OCI-LY7 (cell line): ENCODE data around the gene TXNDC15. TPM values are rescaled to one million over a fixed set of nuclear protein-coding genes. Genes with fewer than 3 reads are reported as not detected.
"Not testable (repeated sequence)": the region's sequence is repeated elsewhere in the genome, so short reads cannot be mapped to it uniquely, and the experiment has no call there.

Experiments used
- BruUV-seq: library from RNA; stranded (reverse); fragments of 400-500 nt; replicated peaks from 2 replicates; lab custom pipeline; 2021; lab: Mats Ljungman, UMichigan
- CTCF ChIA-PET: fragments of 300-600 bp; sonication (Branson Sonifier 250); formaldehyde crosslinking; loops from one replicate; lab custom pipeline; 2022; ENCODE audit warnings: antibody characterized with exemption; ENCODE audit not compliant: unreplicated experiment; lab: Charles Lee
- POLR2A ChIA-PET: fragments of 300-600 bp; sonication (Branson Sonifier 250); formaldehyde crosslinking; loops from one replicate; lab custom pipeline; 2022; ENCODE audit warnings: antibody characterized with exemption; lab: Charles Lee
- DNase-seq: peaks from one replicate; pipeline ENCODE4 v3.0.0-alpha.2; 2015; ENCODE audit warnings: low spot score
- H2AFZ ChIP-seq: fragments of 200-600 bp; sonication (generic), shearing (Covaris generic); 2 replicates; pipeline ENCODE4 v1.6.1; 2014; ENCODE audit warnings: mild to moderate bottlenecking, antibody characterized with exemption, low read length, moderate library complexity
- H3K27ac ChIP-seq: fragments of 200-600 bp; sonication (generic); 2 replicates; pipeline ENCODE4 v1.5.1; 2014; ENCODE audit warnings: mixed run types, low read depth, mild to moderate bottlenecking, moderate library complexity, low read length, inconsistent platforms; ENCODE audit not compliant: poor library complexity, severe bottlenecking
- H3K36me3 ChIP-seq: fragments of 200-600 bp; sonication (generic); 2 replicates; pipeline ENCODE4 v1.6.1; 2014; ENCODE audit warnings: mild to moderate bottlenecking, antibody characterized with exemption, low read length, moderate library complexity, mixed read lengths; ENCODE audit not compliant: insufficient read depth
- H3K4me1 ChIP-seq: fragments of 200-600 bp; sonication (generic); 2 replicates; pipeline ENCODE4 v1.5.1; 2014; ENCODE audit warnings: mild to moderate bottlenecking, low read length; ENCODE audit not compliant: insufficient read depth, poor library complexity, severe bottlenecking
- H3K4me2 ChIP-seq: fragments of 200-600 bp; sonication (generic); 2 replicates; pipeline ENCODE4 v1.6.1; 2014; ENCODE audit warnings: mild to moderate bottlenecking, low read length
- H3K4me3 ChIP-seq: fragments of 200-600 bp; sonication (generic); 2 replicates; pipeline ENCODE4 v1.5.1; 2014; ENCODE audit warnings: mild to moderate bottlenecking, low read depth, low read length; ENCODE audit not compliant: poor library complexity, severe bottlenecking
- H3K79me2 ChIP-seq: fragments of 200-600 bp; sonication (generic); 2 replicates; pipeline ENCODE4 v1.6.1; 2016; ENCODE audit warnings: low read depth, mild to moderate bottlenecking, low read length, moderate library complexity, mixed read lengths; ENCODE audit not compliant: insufficient read depth
- H3K9me2 ChIP-seq: fragments of 200-600 bp; sonication (generic); 2 replicates; pipeline ENCODE4 v1.6.1; 2016; ENCODE audit warnings: mild to moderate bottlenecking, low read length, mixed read lengths; ENCODE audit not compliant: insufficient read depth
- H3K9me3 ChIP-seq: fragments of 200-600 bp; sonication (generic); 2 replicates; pipeline ENCODE4 v1.6.1; 2014; ENCODE audit warnings: mild to moderate bottlenecking, mixed run types, low read length, mixed read lengths
- H4K20me1 ChIP-seq: fragments of 200-600 bp; sonication (generic); 2 replicates; pipeline ENCODE4 v1.6.1; 2014; ENCODE audit warnings: mild to moderate bottlenecking, antibody characterized with exemption, low read length, moderate library complexity, mixed read lengths; ENCODE audit not compliant: insufficient read depth
- EZH2phosphoT487 ChIP-seq: fragments of 200-600 bp; sonication (generic); IDR thresholded peaks from 2 replicates; pipeline ENCODE4 v1.6.1; 2018; ENCODE audit warnings: low read depth, borderline replicate concordance, mild to moderate bottlenecking, mixed run types, antibody characterized with exemption, low read length, moderate library complexity, mixed read lengths
- intact Hi-C: fragments of 100-400 bp; cut with micrococcal nuclease; formaldehyde crosslinking; loops from one replicate; pipeline ENCODE4 v1.10.0; 2022; ENCODE audit not compliant: unreplicated experiment
- total RNA-seq, 2 experiments: library from RNA; depleted of rRNA in 1 of 2; stranded (reverse); fragments of >200 nt in 1 of 2; shearing (Covaris generic) in 1 of 2; gene quantifications; 2 replicates each; pipeline ENCODE4 v1.2.3, GENCODE V29; 2014 to 2022
- TF ChIP-seq, protein P1 (sequence below): fragments of 200-600 bp; sonication (generic); conservative IDR thresholded peaks from 2 replicates; pipeline ENCODE4 v1.5.1; 2014; ENCODE audit warnings: mild to moderate bottlenecking, antibody characterized with exemption, low read length, moderate library complexity, mixed read lengths

TXNDC15 gene
- total RNA-seq, 2 experiments from 2014 or later: 20.6 to 31.1 TPM

DNA sequence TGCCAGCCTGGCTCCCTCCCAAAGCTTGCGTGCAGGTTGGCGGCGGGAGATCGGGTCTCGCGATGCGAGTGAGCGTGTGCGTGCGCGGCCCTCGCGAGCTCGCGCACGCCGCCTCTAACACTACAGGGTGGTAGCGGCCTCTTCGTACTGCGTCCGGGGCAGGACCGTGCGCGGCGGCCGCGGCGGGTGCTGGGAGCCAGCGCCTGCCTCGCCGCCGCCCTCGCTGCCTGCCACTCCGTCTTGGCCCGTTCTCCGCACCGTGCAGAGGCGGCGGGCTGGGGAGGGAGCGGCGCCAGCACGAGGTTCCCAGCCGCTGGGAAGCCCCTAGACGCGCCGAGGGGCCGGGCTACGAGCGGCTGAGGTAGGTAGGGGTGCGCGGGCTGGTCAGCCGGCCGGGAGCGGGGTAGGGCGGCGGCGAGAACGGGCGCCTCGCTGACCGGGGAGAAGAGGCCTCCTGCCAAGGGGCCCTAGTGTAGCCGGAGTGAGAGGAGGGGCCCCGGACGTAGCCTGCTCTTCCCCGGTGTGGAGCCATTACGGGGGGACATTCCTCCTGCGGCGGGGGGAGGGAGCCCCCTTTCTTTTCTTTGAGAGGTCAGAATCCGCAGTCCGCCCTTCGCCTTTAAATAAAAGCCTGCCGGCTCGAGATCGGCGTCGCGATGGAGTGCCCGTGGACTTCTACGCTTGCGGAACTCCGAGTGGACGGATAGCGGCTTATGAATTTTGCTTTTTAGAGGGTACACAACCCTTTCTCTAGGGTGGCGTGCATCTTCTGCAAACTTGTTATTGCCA is 28.1 kb upstream of the TXNDC15 start, which contains the start of gene C5orf24:
C5orf24 (plus strand) TSS at position 117 of the 789 bp plus-strand sequence. CDS start 8,933 bp downstream, outside the sequence.
- H3K9me3 ChIP-seq: no peaks in the 10 kb centered on the region
- no TSS peak for BruUV-seq
- no peaks in the 10 kb centered on the region for H4K20me1 ChIP-seq
- H3K4me3 ChIP-seq: peak within 1 kb of the TSS; percentile 79
- peaks cover 30% of the 10 kb centered on the region for H3K79me2 ChIP-seq
- peaks cover 33% of the 10 kb centered on the region for H3K36me3 ChIP-seq
- POLR2A ChIA-PET: interaction anchor here (0.7 to 1.9 kb wide), 5 partner anchors 12 to 110 kb away, joined by 3 to 11 read pairs (median 4); no protein-coding TSS in a partner anchor
- peak; percentile 96 for DNase-seq
- H3K4me1 ChIP-seq: peaks cover 16% of the 10 kb centered on the region
- H3K4me2 ChIP-seq: peak within 1 kb of the TSS; percentile 88
- H3K9me2 ChIP-seq: no peaks in the 10 kb centered on the region
- TF ChIP-seq, protein P1, sequence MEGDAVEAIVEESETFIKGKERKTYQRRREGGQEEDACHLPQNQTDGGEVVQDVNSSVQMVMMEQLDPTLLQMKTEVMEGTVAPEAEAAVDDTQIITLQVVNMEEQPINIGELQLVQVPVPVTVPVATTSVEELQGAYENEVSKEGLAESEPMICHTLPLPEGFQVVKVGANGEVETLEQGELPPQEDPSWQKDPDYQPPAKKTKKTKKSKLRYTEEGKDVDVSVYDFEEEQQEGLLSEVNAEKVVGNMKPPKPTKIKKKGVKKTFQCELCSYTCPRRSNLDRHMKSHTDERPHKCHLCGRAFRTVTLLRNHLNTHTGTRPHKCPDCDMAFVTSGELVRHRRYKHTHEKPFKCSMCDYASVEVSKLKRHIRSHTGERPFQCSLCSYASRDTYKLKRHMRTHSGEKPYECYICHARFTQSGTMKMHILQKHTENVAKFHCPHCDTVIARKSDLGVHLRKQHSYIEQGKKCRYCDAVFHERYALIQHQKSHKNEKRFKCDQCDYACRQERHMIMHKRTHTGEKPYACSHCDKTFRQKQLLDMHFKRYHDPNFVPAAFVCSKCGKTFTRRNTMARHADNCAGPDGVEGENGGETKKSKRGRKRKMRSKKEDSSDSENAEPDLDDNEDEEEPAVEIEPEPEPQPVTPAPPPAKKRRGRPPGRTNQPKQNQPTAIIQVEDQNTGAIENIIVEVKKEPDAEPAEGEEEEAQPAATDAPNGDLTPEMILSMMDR: 0 out of 2 replicates have a peak, but pooled peaks have one; percentile 8
- TF ChIP-seq EZH2phosphoT487: no peak
- CTCF ChIA-PET: interaction anchor here (0.8 kb wide), 1 partner anchor 25 kb away, joined by 4 read pairs; no protein-coding TSS in a partner anchor
- H2AFZ ChIP-seq: peak within 1 kb of the TSS; percentile 83
- H3K27ac ChIP-seq: peak within 1 kb of the TSS; percentile 80
- intact Hi-C loops: loop anchor here (1.0 to 5.0 kb wide), 3 partner anchors 33 to 89 kb away; partner anchors contain the start of genes DDX46 and PCBD2

DNA sequence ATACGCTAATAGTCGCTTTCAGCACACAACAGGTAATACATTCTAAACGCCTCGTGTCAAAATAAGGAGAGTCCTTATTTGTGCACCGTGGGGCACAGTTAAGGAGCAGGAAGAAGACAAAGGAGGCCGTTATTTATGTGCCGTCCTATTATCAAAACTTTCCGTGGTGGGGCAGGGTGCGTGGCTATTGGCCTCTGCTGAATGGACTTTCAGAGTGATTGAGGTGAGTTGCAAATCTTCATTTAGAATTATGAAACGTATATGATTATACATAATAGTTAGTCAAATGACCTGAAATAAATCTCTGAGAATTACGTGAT is 27.6 kb upstream of the TXNDC15 start:
- DNase-seq: peak; percentile 50
- TF ChIP-seq EZH2phosphoT487: no peak
- TF ChIP-seq, protein P1: 0 out of 2 replicates have a peak, but pooled peaks have one; percentile 2
- no peaks in the 10 kb centered on the region for H3K9me2 ChIP-seq
- H3K36me3 ChIP-seq: peaks cover 33% of the 10 kb centered on the region
- peak overlapping the region; percentile 56; the same call in 1 of the 2 replicates for H2AFZ ChIP-seq
- H3K9me3 ChIP-seq: no peaks in the 10 kb centered on the region
- no peaks in the 10 kb centered on the region for H4K20me1 ChIP-seq
- TSS peak; percentile 77 for BruUV-seq
- POLR2A ChIA-PET: interaction anchor here (0.8 to 1.0 kb wide), 2 partner anchors 12 to 186 kb away, joined by 3 read pairs; no protein-coding TSS in a partner anchor
- H3K27ac ChIP-seq: peak overlapping the region; percentile 80
- CTCF ChIA-PET: no interaction called here
- intact Hi-C loops: loop anchor here (1.0 to 5.0 kb wide), 3 partner anchors 34 to 89 kb away; partner anchors contain the start of genes DDX46 and PCBD2
- peaks cover 16% of the 10 kb centered on the region for H3K4me1 ChIP-seq
- peak overlapping the region; percentile 79 for H3K4me3 ChIP-seq
- peak overlapping the region; percentile 88 for H3K4me2 ChIP-seq
- peaks cover 35% of the 10 kb centered on the region for H3K79me2 ChIP-seq

DNA sequence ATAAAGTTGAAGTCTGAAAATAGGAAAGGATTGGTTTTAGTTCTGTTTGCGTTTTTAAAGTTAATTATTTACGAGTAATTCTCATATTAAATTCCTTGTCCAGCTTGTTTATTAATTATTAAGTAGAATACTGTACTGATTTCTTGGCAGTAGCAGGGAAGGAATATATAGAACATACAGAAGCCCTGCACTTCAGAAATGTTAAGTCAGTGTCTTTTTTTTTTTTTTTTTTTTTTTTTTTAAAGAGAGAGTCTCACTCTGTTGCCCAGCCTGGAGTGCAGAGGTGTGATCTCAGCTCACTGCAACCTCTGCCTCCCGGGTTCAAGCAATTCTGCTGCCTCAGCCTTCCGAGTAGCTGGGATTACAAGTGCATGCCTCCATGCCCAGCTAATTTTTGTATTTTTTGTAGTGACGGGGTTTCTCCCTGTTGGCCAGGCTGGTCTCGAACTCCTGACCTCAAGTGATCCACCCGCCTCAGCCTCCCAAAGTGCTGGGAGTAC is 24.7 kb upstream of the TXNDC15 start:
- H3K4me1 ChIP-seq: peaks cover 16% of the 10 kb centered on the region
- H3K27ac ChIP-seq, H4K20me1 ChIP-seq, H3K4me3 ChIP-seq, H3K9me2 ChIP-seq, H3K9me3 ChIP-seq, CTCF ChIA-PET, BruUV-seq, H2AFZ ChIP-seq, H3K4me2 ChIP-seq, DNase-seq: not testable (repeated sequence)
- intact Hi-C loops: loop anchor here (5.0 kb wide), 1 partner anchor 92 kb away; the partner anchor contains the start of gene DDX46
- H3K36me3 ChIP-seq: peaks cover 51% of the 10 kb centered on the region
- POLR2A ChIA-PET: interaction anchor here (0.7 to 1.5 kb wide), 4 partner anchors 10 to 52 kb away, joined by 3 to 6 read pairs (median 4); no protein-coding TSS in a partner anchor
- H3K79me2 ChIP-seq: peaks cover 43% of the 10 kb centered on the region
